HepG2 (cell line): ENCODE measurements around the gene CDC42SE2. TPM values are rescaled to one million over a fixed set of nuclear protein-coding genes. Genes with fewer than 3 reads are reported as not detected.

ENCODE experiments used
- ATAC-seq: fragments of 200-7000 bp; cut with Tn5 transposase; 3 replicates; pipeline ENCODE4 v1.9.1; 2020; ENCODE audit warnings: mild to moderate bottlenecking, moderate library complexity
- BruUV-seq: library from RNA; stranded (reverse); fragments of 400-500 nt; replicated peaks from 2 replicates; lab custom pipeline; 2021; lab: Mats Ljungman, UMichigan
- CTCF ChIA-PET: fragments of 300-600 bp; formaldehyde crosslinking; extraction: SDS; loops from one replicate; lab custom pipeline; 2021; ENCODE audit warnings: low total read pairs, inconsistent platforms, low intra/inter-chr PET ratio; lab: Yijun Ruan, JAX
- POLR2A ChIA-PET: fragments of 350-600 bp; sonication (Branson Sonifier 250); formaldehyde crosslinking; loops from one replicate; lab custom pipeline; 2020; ENCODE audit warnings: antibody characterized with exemption, inconsistent platforms; lab: Yijun Ruan, JAX
- DNase-seq: peaks from one replicate; pipeline ENCODE4 v3.0.0-alpha.2; 2015; ENCODE audit warnings: low spot score
- FAIRE-seq: peaks from 3 replicates; lab custom pipeline; 2011; peaks lifted over from hg19 to GRCh38; lab: Jason Lieb, UNC
- H2AFZ ChIP-seq: one replicate; pipeline ENCODE4 v1.6.1; 2011; ENCODE audit warnings: low read length, inconsistent platforms
- H3K27ac ChIP-seq: fragments of 300-600 bp; 3 replicates; pipeline ENCODE4 v1.8.0; 2011; ENCODE audit warnings: mixed run types, mild to moderate bottlenecking, mixed read lengths, low read length, inconsistent platforms; ENCODE audit not compliant: insufficient read depth; ENCODE audit errors: extremely low read length
- H3K27me3 ChIP-seq, 2 experiments: fragments of 200-600 bp in 1 of 2; 2 replicates in 1 of 2; 3 replicates in 1 of 2; pipeline versions ENCODE4 v1.6.0 to v1.8.0; 2011; ENCODE audit warnings: low read length in 2 of 2, mild to moderate bottlenecking in 2 of 2, moderate library complexity in 2 of 2, inconsistent platforms in 1 of 2; ENCODE audit not compliant: insufficient read depth in 2 of 2, control insufficient read depth in 1 of 2
- H3K36me3 ChIP-seq, 2 experiments: fragments of 200-600 bp in 1 of 2; replicated peaks in 1 of 2; 2 replicates in 1 of 2; 3 replicates in 1 of 2; pipeline versions ENCODE4 v1.5.1 to v1.8.0; 2011; ENCODE audit warnings: low read length in 2 of 2, inconsistent platforms in 1 of 2; ENCODE audit not compliant: insufficient read depth in 2 of 2, control insufficient read depth in 1 of 2
- H3K4me1 ChIP-seq: 2 replicates; pipeline ENCODE4 v1.5.1; 2012; ENCODE audit warnings: low read length, inconsistent platforms; ENCODE audit not compliant: insufficient read depth
- H3K4me2 ChIP-seq: 2 replicates; pipeline ENCODE4 v1.6.0; 2011; ENCODE audit warnings: low read depth, low read length, inconsistent platforms
- H3K4me3 ChIP-seq, 3 experiments: fragments of 200-600 bp in 1 of 3; sonication (generic), shearing (Covaris generic) in 1 of 3; replicated peaks in 1 of 3; 2 replicates each; pipeline ENCODE4 v1.5.1; 2011 to 2016; ENCODE audit warnings: low read length in 3 of 3, inconsistent platforms in 2 of 3, low read depth in 2 of 3, mild to moderate bottlenecking in 2 of 3, control low read depth in 1 of 3, mixed read lengths in 1 of 3; ENCODE audit not compliant: insufficient read depth in 1 of 3
- H3K79me2 ChIP-seq: one replicate; pipeline ENCODE4 v1.6.1; 2011; ENCODE audit warnings: low read length, inconsistent platforms; ENCODE audit not compliant: insufficient read depth
- H3K9ac ChIP-seq: 2 replicates; pipeline ENCODE4 v1.6.0; 2011; ENCODE audit warnings: mild to moderate bottlenecking, low read depth, low read length, inconsistent platforms; ENCODE audit not compliant: insufficient read depth
- H3K9me3 ChIP-seq: 2 replicates; pipeline ENCODE4 v1.5.1; 2012; ENCODE audit warnings: mild to moderate bottlenecking, low read length
- H4K20me1 ChIP-seq: 2 replicates; pipeline ENCODE4 v1.6.0; 2011; ENCODE audit warnings: inconsistent platforms, mild to moderate bottlenecking, low read length, moderate library complexity; ENCODE audit not compliant: insufficient read depth
- CCAR2 ChIP-seq: fragments of 200-400 bp; formaldehyde crosslinking; optimal IDR thresholded peaks from 2 replicates; pipeline ENCODE3; 2018; ENCODE audit warnings: low read depth, mild to moderate bottlenecking, low read length, moderate library complexity
- CEBPB ChIP-seq: IDR thresholded peaks from 2 replicates; pipeline ENCODE4 v1.6.1; 2011; ENCODE audit warnings: low read depth, low read length, improper control_type of control experiment, borderline replicate concordance
- SAP130 ChIP-seq: IDR thresholded peaks from 2 replicates; pipeline ENCODE4 v1.6.1; 2016; ENCODE audit warnings: low read depth
- SOX13 ChIP-seq, 3 experiments: fragments of 450-650 bp in 1 of 3; sonication (generic) in 1 of 3; formaldehyde crosslinking in 1 of 3; IDR thresholded peaks in 2 of 3; conservative IDR thresholded peaks in 1 of 3; 2 replicates each; pipeline versions ENCODE4 v1.5.0 to v1.6.1; 2016 to 2020; ENCODE audit warnings: antibody characterized with exemption in 1 of 3, mild to moderate bottlenecking in 1 of 3, missing compliant biosample characterization in 1 of 3, missing genetic modification reagents in 1 of 3, moderate library complexity in 1 of 3
- ZBTB20 ChIP-seq: sonication (generic); formaldehyde crosslinking; IDR thresholded peaks from 2 replicates; pipeline ENCODE4 v1.8.1; 2023; ENCODE audit warnings: missing genetic modification reagents, low read depth, mild to moderate bottlenecking, borderline replicate concordance
- ZNF121 ChIP-seq: sonication (generic); formaldehyde crosslinking; IDR thresholded peaks from 2 replicates; pipeline ENCODE4 v1.5.0; 2020; ENCODE audit warnings: mild to moderate bottlenecking, missing genetic modification reagents
- ZNF333 ChIP-seq: sonication (generic); formaldehyde crosslinking; IDR thresholded peaks from 2 replicates; pipeline ENCODE4 v1.4.0; 2020; ENCODE audit warnings: mild to moderate bottlenecking, missing genetic modification reagents, borderline replicate concordance
- ZNF737 ChIP-seq: sonication (generic); formaldehyde crosslinking; IDR thresholded peaks from 2 replicates; pipeline ENCODE4 v1.5.0; 2020; ENCODE audit warnings: missing genetic modification reagents, mild to moderate bottlenecking, borderline replicate concordance
- ZNF780A ChIP-seq: sonication (generic); formaldehyde crosslinking; IDR thresholded peaks from 2 replicates; pipeline ENCODE4 v1.8.0; 2022; ENCODE audit warnings: mild to moderate bottlenecking, missing genetic modification reagents, moderate library complexity
- WGBS: methylation state at CpG from one replicate; pipeline ENCODE4 v1.1.6; 2017; ENCODE audit warnings: low lambda C conversion rate; 5-methylcytosine and 5-hydroxymethylcytosine counted together
- in situ Hi-C: cut with HindIII; loops from 2 replicates; pipeline ENCODE4 v1.10.0; 2017; ENCODE audit warnings: low pct_unique_long_range_greater_than_20kb; ENCODE audit not compliant: extremely low pct_ligation_motif_present
- intact Hi-C: fragments of 100-400 bp; cut with micrococcal nuclease; formaldehyde crosslinking; loops from one replicate; pipeline ENCODE4 v1.10.0; 2022; ENCODE audit not compliant: unreplicated experiment
- polyA plus RNA-seq, 8 experiments: library from polyadenylated mRNA; depleted of rRNA in 3 of 8; stranded (reverse) in 7 of 8; unstranded in 1 of 8; fragments of >200 nt; fragmentation: Illumina TruSeq in 4 of 8; extraction: Trizol in 4 of 8; gene quantifications; 2 replicates each; pipeline versions ENCODE4 v1.2.1 to v1.2.3, GENCODE V29; 2011 to 2016; ENCODE audit warnings: low read depth in 4 of 8, missing spikeins in 1 of 8, mixed read lengths in 1 of 8; ENCODE audit not compliant: insufficient read depth in 1 of 8
- total RNA-seq, 5 experiments: library from RNA; depleted of rRNA; stranded (reverse); fragments of >200 nt; fragmentation: Illumina TruSeq; extraction: Trizol; gene quantifications; 2 replicates each; pipeline ENCODE4 v1.2.3, GENCODE V29; 2016; ENCODE audit warnings: low read depth in 1 of 5
- TF ChIP-seq, protein P1 (sequence below): IDR thresholded peaks from 2 replicates; pipeline ENCODE4 v1.6.1; 2016; ENCODE audit warnings: low read depth
- TF ChIP-seq, protein P2 (sequence below): sonication (generic); formaldehyde crosslinking; IDR thresholded peaks from 2 replicates; pipeline ENCODE4 v1.4.0; 2020; ENCODE audit warnings: missing genetic modification reagents

Gene CDC42SE2
- total and polyA plus RNA-seq, 2 of the 13 experiments (the other 11 are each of a cell fraction or from before 2014, with no cell fraction given) = 19.6 to 25.0 TPM

DNA sequence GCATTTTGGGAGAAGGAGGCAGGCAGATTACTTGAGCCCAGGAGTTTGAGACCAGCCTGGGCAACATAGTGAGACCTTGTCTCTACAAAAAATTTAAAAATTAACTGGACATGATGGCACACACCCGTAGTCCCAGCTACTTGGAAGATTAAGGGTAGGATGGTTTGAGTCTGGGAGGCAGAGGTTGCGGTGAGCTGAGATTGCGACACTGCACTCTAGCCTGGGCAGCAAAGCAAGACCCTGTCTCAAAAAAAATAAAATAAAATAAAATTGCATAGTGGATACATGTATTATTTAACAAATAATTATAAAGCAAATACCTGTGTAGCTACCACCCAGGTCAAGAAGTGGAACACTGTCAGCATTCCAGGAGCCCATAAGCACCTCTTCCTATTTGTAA, 90.1 kb downstream of the CDC42SE2 start:
- ATAC-seq = no peak
- no peak overlapping the region for H3K27ac ChIP-seq
- TF ChIP-seq ZNF737 (no peak), ZNF121 (CRISPR knock-in tag) (peak; percentile 85), CCAR2 (no peak), CEBPB (peak; percentile 50; the same call in 1 of the 2 replicates)
- TF ChIP-seq, all 625 proteins: peak for 2
- H3K79me2 ChIP-seq = no peaks in the 10 kb centered on the region
- DNase-seq (no peak), FAIRE-seq (no peak)
- H4K20me1 ChIP-seq = no peaks in the 10 kb centered on the region
- ChIA-PET POLR2A (no interaction called here), CTCF (no interaction called here)
- H3K9me3 ChIP-seq = no peaks in the 10 kb centered on the region
- WGBS = 94% methylated on average over 3 of the region's 3 CpGs
- H3K27me3 ChIP-seq = no peaks in the 10 kb centered on the region
- BruUV-seq = no TSS peak
- no peaks in the 10 kb centered on the region for H3K4me1 ChIP-seq
- H3K4me2 ChIP-seq = no peak overlapping the region
- no peaks in the 10 kb centered on the region for H3K36me3 ChIP-seq
- no peak overlapping the region for H3K9ac ChIP-seq
- intact Hi-C loops = no loop called here
- in situ Hi-C loops = no loop called here
- H2AFZ ChIP-seq = no peak overlapping the region
- no peak overlapping the region for H3K4me3 ChIP-seq

DNA sequence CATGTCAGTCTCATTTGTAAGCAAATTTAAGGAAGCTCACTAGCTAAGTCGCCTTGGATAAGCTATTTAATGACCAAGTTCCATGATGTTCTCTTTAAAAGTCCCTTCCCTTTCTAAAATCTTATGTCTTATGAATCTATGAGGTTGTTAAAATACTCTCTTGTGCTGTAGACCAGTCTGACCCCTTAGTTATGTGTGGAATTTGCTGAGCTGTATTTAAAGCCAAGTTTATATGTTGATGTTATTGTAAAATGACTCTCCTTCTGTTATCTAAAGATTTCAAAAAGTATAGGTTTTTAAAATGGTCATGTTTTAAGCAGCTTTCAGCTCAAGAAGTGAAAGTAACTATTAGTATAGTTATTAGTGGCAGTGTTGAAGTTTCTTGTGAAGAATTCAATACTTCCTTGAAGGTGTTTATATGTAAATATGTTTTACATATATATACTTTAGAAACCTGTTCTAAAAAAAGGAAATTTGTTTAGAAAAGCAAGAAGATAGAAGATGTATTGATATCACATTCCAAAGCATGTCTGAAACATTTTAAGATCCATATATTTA, 92.2 kb downstream of the CDC42SE2 start:
- in situ Hi-C loops (no loop called here), intact Hi-C loops (no loop called here)
- no peaks in the 10 kb centered on the region for H4K20me1 ChIP-seq
- H3K4me1 ChIP-seq = no peaks in the 10 kb centered on the region
- H3K9me3 ChIP-seq = no peaks in the 10 kb centered on the region
- FAIRE-seq (no peak), ATAC-seq (no peak), DNase-seq (no peak)
- no peak overlapping the region for H3K4me3 ChIP-seq
- no peak overlapping the region for H3K4me2 ChIP-seq
- no peak overlapping the region for H3K9ac ChIP-seq
- H3K79me2 ChIP-seq = no peaks in the 10 kb centered on the region
- no peaks in the 10 kb centered on the region for H3K27me3 ChIP-seq
- 93% methylated on average over 1 of the region's 1 CpG for WGBS
- peaks cover 3 to 8% of the 10 kb centered on the region in 2 experiments; a peak in 4 of 5 replicates for H3K36me3 ChIP-seq
- ChIA-PET CTCF (no interaction called here), POLR2A (interaction anchor here (0.6 kb wide), 1 partner anchor 44 kb away, joined by 3 read pairs; no protein-coding TSS in a partner anchor)
- H2AFZ ChIP-seq = no peak overlapping the region
- BruUV-seq = no TSS peak
- H3K27ac ChIP-seq = no peak overlapping the region
- TF ChIP-seq, protein P1, sequence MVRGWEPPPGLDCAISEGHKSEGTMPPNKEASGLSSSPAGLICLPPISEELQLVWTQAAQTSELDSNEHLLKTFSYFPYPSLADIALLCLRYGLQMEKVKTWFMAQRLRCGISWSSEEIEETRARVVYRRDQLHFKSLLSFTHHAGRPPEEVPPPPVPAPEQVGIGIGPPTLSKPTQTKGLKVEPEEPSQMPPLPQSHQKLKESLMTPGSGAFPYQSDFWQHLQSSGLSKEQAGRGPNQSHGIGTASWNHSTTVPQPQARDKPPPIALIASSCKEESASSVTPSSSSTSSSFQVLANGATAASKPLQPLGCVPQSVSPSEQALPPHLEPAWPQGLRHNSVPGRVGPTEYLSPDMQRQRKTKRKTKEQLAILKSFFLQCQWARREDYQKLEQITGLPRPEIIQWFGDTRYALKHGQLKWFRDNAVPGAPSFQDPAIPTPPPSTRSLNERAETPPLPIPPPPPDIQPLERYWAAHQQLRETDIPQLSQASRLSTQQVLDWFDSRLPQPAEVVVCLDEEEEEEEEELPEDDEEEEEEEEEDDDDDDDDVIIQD (CRISPR knock-in tag) = no peak
- TF ChIP-seq ZNF333 (CRISPR knock-in tag) = no peak
- no peak for TF ChIP-seq ZNF780A
- TF ChIP-seq ZBTB20 (CRISPR knock-in tag) = no peak
- TF ChIP-seq, protein P2, sequence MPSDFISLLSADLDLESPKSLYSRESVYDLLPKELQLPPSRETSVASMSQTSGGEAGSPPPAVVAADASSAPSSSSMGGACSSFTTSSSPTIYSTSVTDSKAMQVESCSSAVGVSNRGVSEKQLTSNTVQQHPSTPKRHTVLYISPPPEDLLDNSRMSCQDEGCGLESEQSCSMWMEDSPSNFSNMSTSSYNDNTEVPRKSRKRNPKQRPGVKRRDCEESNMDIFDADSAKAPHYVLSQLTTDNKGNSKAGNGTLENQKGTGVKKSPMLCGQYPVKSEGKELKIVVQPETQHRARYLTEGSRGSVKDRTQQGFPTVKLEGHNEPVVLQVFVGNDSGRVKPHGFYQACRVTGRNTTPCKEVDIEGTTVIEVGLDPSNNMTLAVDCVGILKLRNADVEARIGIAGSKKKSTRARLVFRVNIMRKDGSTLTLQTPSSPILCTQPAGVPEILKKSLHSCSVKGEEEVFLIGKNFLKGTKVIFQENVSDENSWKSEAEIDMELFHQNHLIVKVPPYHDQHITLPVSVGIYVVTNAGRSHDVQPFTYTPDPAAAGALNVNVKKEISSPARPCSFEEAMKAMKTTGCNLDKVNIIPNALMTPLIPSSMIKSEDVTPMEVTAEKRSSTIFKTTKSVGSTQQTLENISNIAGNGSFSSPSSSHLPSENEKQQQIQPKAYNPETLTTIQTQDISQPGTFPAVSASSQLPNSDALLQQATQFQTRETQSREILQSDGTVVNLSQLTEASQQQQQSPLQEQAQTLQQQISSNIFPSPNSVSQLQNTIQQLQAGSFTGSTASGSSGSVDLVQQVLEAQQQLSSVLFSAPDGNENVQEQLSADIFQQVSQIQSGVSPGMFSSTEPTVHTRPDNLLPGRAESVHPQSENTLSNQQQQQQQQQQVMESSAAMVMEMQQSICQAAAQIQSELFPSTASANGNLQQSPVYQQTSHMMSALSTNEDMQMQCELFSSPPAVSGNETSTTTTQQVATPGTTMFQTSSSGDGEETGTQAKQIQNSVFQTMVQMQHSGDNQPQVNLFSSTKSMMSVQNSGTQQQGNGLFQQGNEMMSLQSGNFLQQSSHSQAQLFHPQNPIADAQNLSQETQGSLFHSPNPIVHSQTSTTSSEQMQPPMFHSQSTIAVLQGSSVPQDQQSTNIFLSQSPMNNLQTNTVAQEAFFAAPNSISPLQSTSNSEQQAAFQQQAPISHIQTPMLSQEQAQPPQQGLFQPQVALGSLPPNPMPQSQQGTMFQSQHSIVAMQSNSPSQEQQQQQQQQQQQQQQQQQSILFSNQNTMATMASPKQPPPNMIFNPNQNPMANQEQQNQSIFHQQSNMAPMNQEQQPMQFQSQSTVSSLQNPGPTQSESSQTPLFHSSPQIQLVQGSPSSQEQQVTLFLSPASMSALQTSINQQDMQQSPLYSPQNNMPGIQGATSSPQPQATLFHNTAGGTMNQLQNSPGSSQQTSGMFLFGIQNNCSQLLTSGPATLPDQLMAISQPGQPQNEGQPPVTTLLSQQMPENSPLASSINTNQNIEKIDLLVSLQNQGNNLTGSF = no peak
- TF ChIP-seq SOX13 (IDR thresholded peaks at IDR 0.05) = no peak
- TF ChIP-seq SOX13 (CRISPR knock-in tag; conservative IDR thresholded peaks at IDR 0.05 in 1 of 2, IDR thresholded peaks at IDR 0.05 in 1 of 2) = no peak
- no peak for TF ChIP-seq SAP130 (CRISPR knock-in tag)
